Activated CD4-positive, alpha-beta T cell treated with anti-CD3 and anti-CD28 coated beads for 24 hours (primary cell): ENCODE results near the gene LRCH1.

ENCODE experiments used
- DNase-seq, 2 donors: peaks; one replicate each; pipeline ENCODE4 v3.0.0-alpha.2; 2020; ENCODE audit warnings: low read depth in 2 of 2

Gene LRCH1

DNA sequence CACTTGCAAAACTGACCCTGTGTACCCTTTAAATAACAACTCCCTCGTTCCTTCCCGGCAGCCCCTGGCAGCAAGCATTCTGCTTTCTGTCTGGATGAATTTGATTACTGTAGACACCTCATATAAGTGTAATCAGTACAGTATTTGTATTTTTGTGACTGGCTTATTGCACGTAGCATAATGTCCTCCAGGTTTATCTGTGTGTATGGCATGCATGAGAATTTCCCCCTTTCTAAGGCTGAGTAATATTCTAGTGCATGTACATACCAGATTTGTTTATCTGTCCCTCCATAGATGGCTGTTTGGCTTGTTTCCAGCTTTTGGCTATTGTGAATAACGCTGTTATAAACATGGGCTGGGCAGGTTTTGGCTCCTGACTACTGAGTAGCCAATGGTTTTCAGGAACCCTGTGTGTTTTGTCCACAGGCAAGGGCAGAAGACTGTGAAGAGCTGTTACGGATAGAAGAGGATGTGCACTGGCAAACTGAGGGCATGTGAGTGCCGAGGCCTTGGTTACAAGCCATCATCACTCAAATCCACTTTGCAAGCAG, 146.0 kb downstream of the LRCH1 start:
- no peak for DNase-seq

DNA sequence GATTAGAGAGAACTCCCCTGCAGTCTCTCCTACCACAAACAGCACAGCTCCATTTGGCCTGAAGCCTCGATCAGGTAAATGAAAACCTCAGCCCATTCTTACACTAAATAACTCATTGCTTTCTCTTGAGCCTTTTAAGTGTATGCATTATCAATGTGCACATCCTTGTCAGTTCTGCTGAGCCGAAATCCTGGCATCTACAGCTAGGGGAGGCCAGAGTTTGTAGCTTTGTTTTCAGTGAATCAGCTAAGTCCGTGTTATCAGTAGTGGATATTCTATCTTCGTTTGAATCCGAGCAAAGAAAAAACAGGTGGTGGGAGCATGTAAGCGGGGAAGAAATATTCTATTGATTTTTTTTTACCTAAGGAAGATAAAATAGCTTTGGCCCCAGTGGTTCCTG, 159.6 kb downstream of the LRCH1 start:
- DNase-seq, result no peak

DNA sequence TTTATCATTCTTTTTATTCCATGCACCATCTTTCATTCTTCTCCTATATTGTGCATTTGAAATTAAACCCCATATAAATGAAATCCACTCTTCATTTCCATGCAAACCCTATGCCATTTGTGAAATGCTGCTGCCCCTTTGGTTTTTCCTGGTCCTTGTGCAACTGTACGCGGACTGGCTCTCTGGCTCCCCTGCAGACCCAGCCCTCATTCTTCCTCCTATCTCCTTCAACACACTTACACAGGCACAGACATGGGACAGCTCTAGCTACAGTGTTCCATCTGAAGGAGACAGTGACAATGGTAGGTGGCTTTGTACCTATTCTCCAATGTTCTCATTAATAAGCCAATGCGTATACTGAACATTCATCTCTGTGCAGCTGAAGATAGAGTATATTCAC, 162.4 kb downstream of the LRCH1 start:
- DNase-seq, result no peak

DNA sequence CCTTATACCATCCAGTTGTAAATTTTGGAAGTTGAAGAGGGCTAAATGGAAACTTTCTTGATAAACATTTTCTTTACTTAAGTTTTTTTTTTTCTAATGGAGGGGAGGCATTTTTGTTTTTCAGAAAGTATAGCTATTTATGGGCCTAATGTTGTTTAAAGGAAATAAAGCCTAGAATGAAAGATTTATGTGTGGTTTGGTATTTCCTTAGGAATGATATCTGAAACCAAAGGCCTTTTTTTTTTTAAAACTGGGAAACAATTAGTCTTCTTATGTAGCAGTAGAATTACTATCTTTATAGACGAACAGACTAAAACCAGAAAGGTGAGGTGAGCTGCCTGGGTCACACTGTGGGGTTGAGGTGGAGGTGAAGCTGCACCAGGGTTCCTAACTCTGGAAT, 163.9 kb downstream of the LRCH1 start:
- no peak for DNase-seq

DNA sequence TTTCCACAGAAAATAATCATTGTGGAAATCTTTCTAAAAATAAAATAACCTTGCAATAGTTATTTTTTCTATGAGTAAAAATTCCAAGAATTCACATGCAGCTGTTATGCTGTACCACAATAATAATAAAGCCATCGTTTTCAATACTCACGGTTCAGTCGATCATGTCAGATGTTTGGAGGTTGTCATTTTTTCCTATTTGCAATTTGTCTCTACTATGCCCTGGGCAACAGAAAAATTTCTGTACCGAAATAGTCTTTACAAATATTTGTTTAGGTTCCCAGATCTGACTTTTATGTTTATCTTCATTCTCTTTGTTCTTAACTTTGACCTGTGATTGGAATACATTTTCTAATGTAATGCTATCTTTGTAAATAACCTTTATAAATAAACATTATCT, 164.3 kb downstream of the LRCH1 start:
- no peak for DNase-seq

DNA sequence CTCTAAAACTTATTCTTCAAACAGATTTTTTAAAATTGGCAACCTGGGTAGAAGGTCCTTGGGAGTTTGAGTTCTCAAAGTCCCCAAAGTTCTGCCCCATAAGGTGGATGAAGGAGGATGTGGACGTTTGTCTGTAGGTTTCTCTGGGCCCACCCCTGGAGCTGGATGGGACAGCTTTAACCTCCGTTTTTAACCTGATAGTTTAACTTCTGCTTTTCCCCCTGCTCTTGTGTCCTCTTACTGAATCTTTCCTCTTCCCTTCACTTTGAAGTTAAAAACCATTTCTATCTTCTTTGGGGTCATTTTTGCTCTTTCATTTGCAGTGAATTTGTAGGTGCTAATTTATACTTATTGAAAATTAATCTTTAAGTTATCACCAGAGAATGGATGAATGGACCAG, 164.9 kb downstream of the LRCH1 start:
- DNase-seq, result no peak

DNA sequence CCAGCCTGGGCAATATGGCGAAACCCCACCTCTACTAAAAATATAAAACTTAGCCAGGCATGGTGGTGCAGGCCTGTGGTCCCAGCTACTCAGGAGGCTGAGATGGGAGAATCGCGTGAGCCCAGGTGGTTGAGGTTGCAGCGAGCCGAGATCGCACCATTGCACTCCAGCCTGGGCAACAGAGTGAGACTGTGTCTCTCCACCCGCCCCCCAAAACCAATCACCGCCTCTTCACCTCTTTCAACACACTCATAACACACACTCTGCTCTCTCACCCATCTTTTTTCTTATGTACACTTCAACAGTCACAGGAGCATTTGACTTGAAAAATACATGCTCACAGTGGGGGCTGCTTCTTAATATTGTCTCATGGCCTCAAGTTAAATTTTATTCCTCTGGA, 167.2 kb downstream of the LRCH1 start:
- no peak for DNase-seq

DNA sequence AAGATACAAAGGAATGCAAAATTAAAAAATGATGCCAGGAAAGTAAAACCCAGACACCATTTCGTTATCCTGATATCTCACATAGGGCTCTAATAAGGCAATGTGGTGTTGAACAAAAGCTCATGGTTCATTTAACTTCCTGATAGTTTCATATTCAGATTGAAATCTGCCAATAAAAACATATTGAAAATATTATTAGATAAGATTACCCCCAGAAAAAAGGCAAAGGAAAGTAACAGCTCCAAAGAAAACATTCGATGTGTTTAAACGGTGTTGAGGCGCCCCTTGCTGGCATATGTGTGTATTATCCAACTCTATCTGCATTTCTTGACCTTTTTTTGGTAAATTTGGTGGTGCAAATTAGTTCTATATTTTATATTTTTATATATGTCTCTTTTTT, 168.1 kb downstream of the LRCH1 start:
- peak; percentile 6 to 7 for DNase-seq

DNA sequence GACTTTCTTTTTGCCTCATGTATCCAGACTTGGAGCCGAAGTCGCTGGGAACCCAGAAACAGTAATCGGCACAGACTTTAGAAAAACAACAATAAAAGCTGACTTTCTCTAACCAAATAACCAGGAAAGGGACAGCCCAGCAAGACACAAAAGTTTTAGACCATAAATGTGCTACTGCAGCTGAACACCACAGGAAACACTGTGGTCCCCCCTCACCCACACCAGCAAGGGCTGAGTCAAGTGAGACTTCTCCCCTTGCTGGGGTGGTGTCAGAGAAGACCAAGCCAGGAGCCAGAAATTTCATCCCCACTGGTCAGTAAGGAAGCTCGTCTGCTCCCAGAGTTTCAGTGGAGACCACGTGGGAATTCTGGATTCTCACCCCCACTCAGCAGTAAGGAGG, 173.4 kb downstream of the LRCH1 start:
- no peak for DNase-seq

DNA sequence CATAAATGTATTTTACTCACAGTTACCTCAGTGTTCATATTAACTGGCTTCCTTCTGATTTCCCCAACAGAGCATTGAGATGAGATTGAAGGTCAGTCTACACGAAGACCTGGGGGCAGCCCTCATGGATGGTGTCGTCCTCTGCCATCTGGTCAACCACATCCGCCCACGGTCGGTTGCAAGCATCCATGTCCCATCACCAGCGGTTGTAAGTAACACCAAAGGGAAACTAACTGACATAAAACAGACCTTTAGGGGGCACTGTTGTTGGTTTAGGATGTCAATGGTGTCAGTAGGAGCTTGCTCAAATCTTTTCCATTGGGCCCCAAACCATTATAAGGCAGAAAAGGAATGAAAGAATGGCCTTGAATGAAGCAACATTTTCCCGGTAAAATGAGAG, 175.8 kb downstream of the LRCH1 start:
- no peak for DNase-seq

DNA sequence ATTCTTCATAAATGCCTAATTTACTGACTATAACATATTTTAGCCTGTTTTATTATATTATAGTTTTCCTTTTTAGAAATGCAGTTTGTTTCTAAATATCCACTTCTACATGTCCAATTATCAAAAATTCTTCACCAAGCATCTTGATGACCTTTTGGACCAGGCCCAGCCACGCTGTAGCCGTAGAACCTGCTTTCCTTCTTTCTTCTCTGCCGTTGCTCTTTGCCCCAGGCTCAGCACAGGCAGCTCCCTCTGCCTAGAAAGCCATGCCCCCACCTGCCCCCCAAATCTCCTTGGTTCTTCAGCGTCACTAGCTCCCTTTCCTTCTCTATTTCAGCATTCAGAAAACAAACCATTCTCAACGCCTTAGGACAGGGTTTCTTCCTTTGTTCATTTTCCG, 178.6 kb downstream of the LRCH1 start:
- no peak for DNase-seq

DNA sequence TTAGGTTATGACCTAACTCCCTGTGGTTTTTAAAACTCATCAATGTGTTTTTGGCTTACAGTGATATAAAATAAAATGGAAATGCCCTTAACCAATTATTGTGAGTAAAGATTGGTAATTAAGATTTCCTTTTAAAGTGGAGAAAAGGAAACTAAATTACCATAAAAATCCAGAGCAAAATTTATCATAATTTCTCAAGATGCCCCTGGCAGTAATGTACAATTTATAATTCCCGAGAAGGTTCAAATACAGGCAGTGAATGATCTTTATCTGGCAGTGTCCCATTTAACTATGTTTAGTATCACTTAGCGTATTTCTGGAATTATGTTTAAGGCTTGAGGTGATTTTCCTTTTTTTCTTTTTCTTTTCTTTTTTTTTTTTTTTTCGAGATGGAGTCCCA, 182.5 kb downstream of the LRCH1 start:
- no peak for DNase-seq

DNA sequence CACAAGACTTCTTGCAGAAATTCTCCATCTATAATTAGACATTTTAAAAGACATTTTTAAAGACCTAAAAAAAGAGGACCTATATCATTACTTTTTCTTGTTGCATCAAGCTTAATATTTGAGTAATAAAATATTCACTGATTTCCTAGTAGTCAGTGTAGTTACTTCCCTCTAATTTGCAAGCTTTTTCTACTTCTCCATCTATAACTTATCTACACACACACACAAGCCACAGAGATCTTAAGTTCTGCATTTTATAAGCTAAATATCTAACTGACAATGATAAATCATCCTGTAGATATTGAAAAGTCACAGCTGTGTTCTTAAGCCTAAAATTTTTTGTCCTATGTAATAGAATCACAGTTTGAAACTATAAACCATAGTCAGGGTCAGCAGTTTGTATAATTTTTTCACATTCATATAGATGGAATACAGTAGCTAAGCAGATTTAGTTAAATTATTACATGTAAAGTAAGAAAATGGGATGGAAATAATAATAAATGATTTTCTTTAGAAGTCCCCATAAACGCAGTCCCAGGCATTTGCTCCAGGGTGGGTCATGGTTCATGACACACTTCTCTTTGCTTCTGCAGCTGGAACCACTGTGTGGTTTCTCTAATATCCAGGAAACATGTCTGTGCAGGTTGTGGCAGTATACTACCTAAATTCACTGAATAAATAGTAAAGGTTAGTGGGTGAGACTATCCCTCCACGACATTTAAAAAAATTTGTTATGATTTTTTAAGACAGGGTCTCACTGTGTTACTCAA, 183.8 kb downstream of the LRCH1 start:
- no peak for DNase-seq

DNA sequence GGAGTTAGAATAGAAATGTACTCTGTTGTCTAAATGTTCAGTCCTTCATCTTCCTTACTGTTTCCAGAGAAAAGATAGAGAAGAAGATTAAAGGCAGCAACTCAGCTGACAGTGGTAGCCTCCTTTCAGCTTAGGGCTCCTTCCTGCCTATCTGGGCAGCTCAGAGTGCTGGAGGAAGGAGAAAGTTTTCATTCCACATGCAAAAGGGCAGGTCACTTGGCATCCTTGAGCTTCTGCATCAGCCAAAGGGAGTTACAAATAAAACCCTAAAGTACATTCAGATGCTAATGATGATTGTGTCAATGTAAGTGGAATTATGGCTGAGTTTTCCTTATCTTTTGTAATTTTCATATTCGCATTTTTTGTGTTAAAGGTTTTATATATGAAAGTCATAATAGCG, 185.1 kb downstream of the LRCH1 start:
- no peak for DNase-seq

DNA sequence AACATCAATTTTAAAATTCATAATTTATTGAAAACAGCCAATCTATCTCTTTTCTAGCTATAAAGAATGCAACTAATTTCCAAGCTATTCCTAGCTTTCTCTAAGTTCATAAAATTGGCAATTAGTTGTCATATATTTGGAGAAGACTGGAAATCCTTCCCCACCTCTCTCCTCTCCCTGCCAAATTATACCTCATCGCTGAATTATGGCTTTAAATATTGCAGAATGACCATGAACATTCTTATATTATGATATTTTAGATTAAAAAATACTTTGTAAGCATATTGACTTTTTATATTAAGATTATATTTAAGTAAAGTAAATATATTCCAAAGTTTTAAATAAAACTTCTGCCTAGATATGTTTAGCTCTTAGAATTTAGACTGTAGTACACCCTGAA, 185.8 kb downstream of the LRCH1 start:
- no peak for DNase-seq

DNA sequence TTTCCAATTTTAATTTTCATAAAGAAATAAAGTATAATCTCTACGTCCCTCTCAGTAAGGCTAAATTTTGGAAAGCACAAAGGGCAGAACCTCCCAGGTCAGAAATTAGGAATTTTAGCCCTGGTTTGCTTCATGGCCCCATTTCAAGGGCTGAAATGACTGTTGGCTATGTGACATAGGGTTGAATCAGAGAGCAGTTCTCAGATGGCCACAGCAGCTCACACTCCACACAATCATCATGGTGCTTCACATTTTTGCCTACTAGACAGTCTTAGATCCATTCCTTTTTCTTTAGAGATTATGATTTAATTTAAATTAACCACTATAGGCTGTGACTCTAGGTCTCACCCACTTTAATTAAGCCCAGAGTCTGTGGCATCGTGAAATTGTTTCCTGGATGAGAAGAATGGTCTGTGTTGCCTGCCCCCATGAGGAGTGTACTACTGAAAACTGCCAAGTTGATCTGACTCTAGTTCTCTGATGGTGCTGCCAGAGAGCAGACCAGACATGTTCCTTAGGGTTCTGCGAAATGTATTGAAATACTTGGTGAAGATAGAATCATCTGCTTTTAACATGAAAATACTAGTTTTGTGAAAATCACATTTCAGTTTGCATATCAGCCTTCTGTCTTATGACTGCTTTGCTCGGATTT, 186.6 kb downstream of the LRCH1 start:
- DNase-seq, result no peak

DNA sequence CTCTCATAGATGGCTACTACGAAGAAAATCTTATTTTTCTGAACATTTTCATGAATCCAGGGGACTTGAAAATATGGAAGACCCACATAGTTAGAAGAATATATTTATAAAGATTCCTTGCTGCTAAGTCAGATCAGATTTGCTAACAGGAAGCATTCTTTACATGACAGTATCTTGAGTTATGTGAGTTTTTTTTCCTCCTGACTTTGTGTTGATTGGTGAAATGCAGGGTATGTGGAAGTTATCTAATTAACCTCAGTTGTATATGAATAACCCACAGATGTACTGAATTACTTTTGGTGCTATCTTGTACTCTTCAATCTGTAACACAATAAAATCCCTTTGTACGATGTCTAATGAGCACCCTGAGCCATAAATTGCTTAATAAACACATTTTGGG, 190.2 kb downstream of the LRCH1 start:
- DNase-seq, result no peak

DNA sequence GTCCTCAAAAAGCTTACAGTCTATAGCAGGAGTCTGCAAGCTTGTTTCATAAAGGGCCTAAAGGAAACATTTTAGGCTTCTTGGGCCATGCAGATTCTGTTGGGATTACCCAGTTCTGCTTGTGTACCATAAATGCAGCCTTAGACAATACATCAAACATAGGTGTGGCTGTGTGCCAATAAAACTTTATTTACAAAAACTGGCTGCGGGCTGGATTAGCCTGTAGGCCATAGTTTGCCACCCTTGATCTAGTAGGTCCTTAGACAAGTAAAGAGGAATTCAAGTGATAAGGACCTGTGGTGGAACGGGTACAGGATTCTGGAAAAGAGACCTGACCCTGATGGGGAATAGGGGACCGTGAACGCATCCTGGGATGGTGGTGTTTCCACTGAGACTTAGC, 192.1 kb downstream of the LRCH1 start:
- DNase-seq, result no peak

DNA sequence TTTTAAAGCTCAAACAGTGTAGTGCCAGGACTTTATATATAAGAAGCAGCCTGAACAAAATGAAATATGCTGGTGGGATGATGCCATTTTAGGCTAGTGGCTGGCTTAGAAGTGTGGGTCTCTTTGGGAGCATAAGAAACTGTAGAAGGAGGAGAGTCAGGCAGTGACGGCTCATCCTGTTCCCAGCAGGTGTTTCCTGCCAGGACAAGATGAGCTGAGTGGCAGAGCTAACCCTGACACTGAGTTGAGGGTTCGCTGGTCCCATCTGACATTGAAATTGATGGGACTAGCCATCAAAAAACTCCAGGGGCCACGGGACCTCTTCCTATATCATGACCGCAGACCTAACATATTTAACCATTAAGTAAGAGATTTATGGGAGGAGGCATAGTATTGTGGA, 192.7 kb downstream of the LRCH1 start:
- no peak for DNase-seq

DNA sequence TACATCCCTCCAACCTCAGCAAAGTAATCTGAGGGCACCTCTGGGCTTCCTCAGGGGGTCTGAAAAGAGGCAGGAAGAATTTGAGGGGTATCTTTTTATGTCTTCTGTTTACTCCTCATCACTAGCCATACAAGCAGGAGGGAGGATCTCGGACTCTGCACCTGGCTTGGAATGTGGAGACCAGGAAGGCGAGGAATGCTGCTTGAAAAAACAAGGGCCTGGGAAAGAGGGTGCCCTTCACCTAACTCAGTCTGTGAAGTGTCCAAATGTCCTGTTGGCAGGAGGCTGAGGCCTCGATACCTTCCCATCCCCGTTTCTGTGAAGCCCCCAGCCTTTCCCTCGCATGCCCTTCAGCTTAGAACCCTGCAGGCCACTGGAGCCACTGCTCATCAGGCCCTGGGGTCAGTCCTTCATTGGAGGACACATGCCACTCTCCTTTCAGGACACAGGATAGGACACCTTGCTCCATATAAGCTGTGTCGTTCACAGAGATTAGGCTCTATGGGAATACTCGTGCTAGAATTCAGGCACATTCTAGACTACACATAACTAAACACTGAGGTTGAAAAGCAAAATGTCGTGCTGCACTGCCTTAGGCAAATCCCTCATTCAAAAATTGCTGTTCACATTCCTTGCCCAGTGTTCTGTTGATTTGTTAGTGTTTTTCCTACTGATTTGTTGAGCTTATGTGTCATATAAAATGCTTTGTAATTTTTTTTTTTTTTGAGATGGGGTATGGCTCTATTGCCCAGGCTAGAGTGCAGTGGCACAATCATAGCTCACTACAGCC, 194.3 kb downstream of the LRCH1 start:
- DNase-seq, result no peak

DNA sequence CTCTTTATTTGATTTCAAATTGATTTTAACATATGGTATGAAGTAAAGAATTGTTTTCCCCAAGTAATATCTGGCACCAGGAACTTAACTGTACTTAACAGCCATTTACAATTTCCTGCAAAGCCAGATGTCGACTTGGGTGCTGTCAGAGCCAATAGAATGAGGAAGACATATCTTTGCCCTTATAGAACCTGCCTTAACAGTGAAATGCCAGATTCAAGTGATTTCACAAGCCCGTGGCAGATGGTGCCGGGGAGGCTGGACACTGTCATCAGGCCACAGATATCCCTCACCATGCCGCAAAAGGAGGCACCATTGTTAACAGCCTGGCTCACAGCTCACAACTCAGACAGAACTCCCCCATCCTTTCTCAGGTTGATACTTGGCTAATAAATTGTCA, 195.3 kb downstream of the LRCH1 start:
- no peak for DNase-seq

DNA sequence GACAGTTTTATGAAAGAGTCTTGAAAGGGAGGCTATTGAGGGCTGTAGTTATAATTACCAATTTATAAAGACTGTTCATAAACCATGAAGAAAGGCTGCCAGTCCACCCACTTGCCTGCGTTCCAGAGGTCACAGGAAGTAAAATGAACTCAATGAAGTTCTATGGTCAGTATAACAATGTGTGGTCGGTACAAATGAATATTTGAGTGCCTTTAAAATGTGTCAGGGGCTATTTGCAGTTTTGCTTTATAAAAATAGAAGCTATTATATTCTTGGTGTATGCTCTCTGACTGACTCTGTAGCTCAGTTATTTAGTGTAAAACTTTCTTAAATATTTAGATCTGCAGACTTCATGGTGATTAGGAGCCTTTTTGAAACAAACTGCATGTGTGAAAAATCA, 197.0 kb downstream of the LRCH1 start:
- no peak for DNase-seq
